Endodermal cell (in vitro differentiated cells): ENCODE data around the gene SLC25A53. TPM values are rescaled to one million over a fixed set of nuclear protein-coding genes. Genes with fewer than 3 reads are reported as not detected.

Source experiments
- DNase-seq: peaks from one replicate; pipeline ENCODE4 v3.0.0-alpha.2; 2017
- H3K27ac ChIP-seq: 2 replicates; pipeline ENCODE4 v1.5.1; 2013; ENCODE audit warnings: mild to moderate bottlenecking, low read depth, low read length, moderate library complexity
- H3K27me3 ChIP-seq: 2 replicates; pipeline ENCODE4 v1.6.1; 2013; ENCODE audit warnings: mild to moderate bottlenecking, low read length, moderate library complexity; ENCODE audit not compliant: insufficient read depth, control insufficient read depth, poor library complexity, severe bottlenecking
- H3K36me3 ChIP-seq: 2 replicates; pipeline ENCODE4 v1.7.0; 2013; ENCODE audit warnings: mild to moderate bottlenecking, low read length, moderate library complexity; ENCODE audit not compliant: control insufficient read depth, insufficient read depth
- H3K4me1 ChIP-seq: one replicate; pipeline ENCODE4 v1.7.0; 2013; ENCODE audit warnings: low read length; ENCODE audit not compliant: control insufficient read depth, insufficient read depth
- H3K4me3 ChIP-seq: 2 replicates; pipeline ENCODE4 v1.5.1; 2013; ENCODE audit warnings: mild to moderate bottlenecking, low read length, moderate library complexity
- H3K9ac ChIP-seq: 2 replicates; pipeline ENCODE4 v1.6.1; 2013; ENCODE audit warnings: mild to moderate bottlenecking, low read length, moderate library complexity; ENCODE audit not compliant: poor library complexity, severe bottlenecking; ENCODE audit errors: extremely low read depth
- H3K9me3 ChIP-seq: 2 replicates; pipeline ENCODE4 v1.6.1; 2013; ENCODE audit warnings: mild to moderate bottlenecking, low read length, moderate library complexity; ENCODE audit not compliant: control insufficient read depth
- H3K27ac Mint-ChIP-seq: 2 replicates; pipeline ENCODE4 v1.8.0; 2020; ENCODE audit warnings: mixed read lengths
- H3K27me3 Mint-ChIP-seq: 2 replicates; pipeline ENCODE4 v1.8.0; 2021; ENCODE audit warnings: mild to moderate bottlenecking, mixed read lengths; ENCODE audit not compliant: insufficient read depth
- H3K36me3 Mint-ChIP-seq: 2 replicates; pipeline ENCODE4 v1.8.0; 2020; ENCODE audit warnings: low read depth, mixed read lengths
- H3K4me1 Mint-ChIP-seq: 2 replicates; pipeline ENCODE4 v1.8.0; 2020; ENCODE audit warnings: mixed read lengths
- H3K4me3 Mint-ChIP-seq: 2 replicates; pipeline ENCODE4 v1.8.0; 2020; ENCODE audit warnings: mild to moderate bottlenecking, moderate library complexity, mixed read lengths
- H3K9me3 Mint-ChIP-seq: 2 replicates; pipeline ENCODE4 v1.8.0; 2020; ENCODE audit warnings: mild to moderate bottlenecking, mixed read lengths
- WGBS, 2 experiments: methylation state at CpG; one replicate each; pipeline versions ENCODE4 v1.1.5 to v1.1.7; 2013; ENCODE audit warnings: missing lambda C conversion rate in 2 of 2, mixed read lengths in 1 of 2; ENCODE audit not compliant: insufficient coverage in 1 of 2, insufficient read length in 1 of 2; 5-methylcytosine and 5-hydroxymethylcytosine counted together
- total RNA-seq, 2 donors: library from RNA; stranded (reverse); fragmentation: NEBNext Ultra II Directional in 1 of 2; extraction: Animal tissue kit (Norgen Biotek cat#: 25700) in 1 of 2; gene quantifications; 2 replicates in 1 of 2; 3 replicates in 1 of 2; pipeline ENCODE4 v1.2.1, GENCODE V29; 2021
- TF ChIP-seq, protein P1 (sequence below): fragments of 200-600 bp; sonication (generic); conservative IDR thresholded peaks from 2 replicates; pipeline ENCODE4 v1.5.0; 2021; ENCODE audit warnings: antibody characterized with exemption, mild to moderate bottlenecking

SLC25A53 gene
- total RNA-seq, 2 donors from 2014 or later, result 2.0 to 4.4 TPM

- Mint-ChIP-seq H3K9me3 (peaks cover 42% of the 10 kb centered on the region), H3K4me3 (no peak overlapping the region), H3K27me3 (peaks cover 10% of the 10 kb centered on the region), H3K36me3 (no peaks in the 10 kb centered on the region), H3K4me1 (no peaks in the 10 kb centered on the region), H3K27ac (no peak overlapping the region)
- H3K4me3 ChIP-seq, result no peak overlapping the region
- no peaks in the 10 kb centered on the region for H3K36me3 ChIP-seq
- H3K27ac ChIP-seq, result no peak overlapping the region
- H3K4me1 ChIP-seq, result no peaks in the 10 kb centered on the region
- H3K9ac ChIP-seq, result no peak overlapping the region
- H3K27me3 ChIP-seq, result no peaks in the 10 kb centered on the region
- H3K9me3 ChIP-seq, result no peaks in the 10 kb centered on the region
- TF ChIP-seq, protein P1, sequence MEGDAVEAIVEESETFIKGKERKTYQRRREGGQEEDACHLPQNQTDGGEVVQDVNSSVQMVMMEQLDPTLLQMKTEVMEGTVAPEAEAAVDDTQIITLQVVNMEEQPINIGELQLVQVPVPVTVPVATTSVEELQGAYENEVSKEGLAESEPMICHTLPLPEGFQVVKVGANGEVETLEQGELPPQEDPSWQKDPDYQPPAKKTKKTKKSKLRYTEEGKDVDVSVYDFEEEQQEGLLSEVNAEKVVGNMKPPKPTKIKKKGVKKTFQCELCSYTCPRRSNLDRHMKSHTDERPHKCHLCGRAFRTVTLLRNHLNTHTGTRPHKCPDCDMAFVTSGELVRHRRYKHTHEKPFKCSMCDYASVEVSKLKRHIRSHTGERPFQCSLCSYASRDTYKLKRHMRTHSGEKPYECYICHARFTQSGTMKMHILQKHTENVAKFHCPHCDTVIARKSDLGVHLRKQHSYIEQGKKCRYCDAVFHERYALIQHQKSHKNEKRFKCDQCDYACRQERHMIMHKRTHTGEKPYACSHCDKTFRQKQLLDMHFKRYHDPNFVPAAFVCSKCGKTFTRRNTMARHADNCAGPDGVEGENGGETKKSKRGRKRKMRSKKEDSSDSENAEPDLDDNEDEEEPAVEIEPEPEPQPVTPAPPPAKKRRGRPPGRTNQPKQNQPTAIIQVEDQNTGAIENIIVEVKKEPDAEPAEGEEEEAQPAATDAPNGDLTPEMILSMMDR, result no peak
- WGBS, 2 experiments, result 84% methylated on average over 1 of the region's 1 CpG; no CpG with 5 or more reads in 1 of the 2 experiments
- no peak for DNase-seq
Observed at GRCh38 chrX:104135677-104136076, 21.1 kb downstream of the SLC25A53 start.

GRCh38 chrX:104134583-104135261 lies 22.1 kb downstream of the SLC25A53 start:
- Mint-ChIP-seq H3K36me3 (no peaks in the 10 kb centered on the region), H3K9me3 (peaks cover 38% of the 10 kb centered on the region), H3K4me1 (no peaks in the 10 kb centered on the region), H3K27ac (no peak overlapping the region), H3K4me3 (no peak overlapping the region), H3K27me3 (peaks cover 10% of the 10 kb centered on the region)
- no peak overlapping the region for H3K27ac ChIP-seq
- WGBS, 2 experiments, result 89% methylated on average over 1 to 5 of the region's 5 CpGs
- no peaks in the 10 kb centered on the region for H3K36me3 ChIP-seq
- DNase-seq, result no peak
- no peak overlapping the region for H3K9ac ChIP-seq
- TF ChIP-seq, protein P1, result no peak
- H3K9me3 ChIP-seq, result no peaks in the 10 kb centered on the region
- no peaks in the 10 kb centered on the region for H3K27me3 ChIP-seq
- H3K4me1 ChIP-seq, result no peaks in the 10 kb centered on the region
- no peak overlapping the region for H3K4me3 ChIP-seq

- no peak overlapping the region for H3K4me3 ChIP-seq
- no peaks in the 10 kb centered on the region for H3K4me1 ChIP-seq
- H3K9ac ChIP-seq, result no peak overlapping the region
- H3K36me3 ChIP-seq, result no peaks in the 10 kb centered on the region
- H3K4me1 Mint-ChIP-seq, result no peaks in the 10 kb centered on the region
- H3K36me3 Mint-ChIP-seq, result no peaks in the 10 kb centered on the region
- H3K27ac Mint-ChIP-seq, result no peak overlapping the region
- no peaks in the 10 kb centered on the region for H3K9me3 ChIP-seq
- WGBS, 2 experiments, result 90% methylated on average over 6 of the region's 6 CpGs; no CpG with 5 or more reads in 1 of the 2 experiments
- H3K9me3 Mint-ChIP-seq, result peaks cover 28% of the 10 kb centered on the region
- TF ChIP-seq, protein P1, result no peak
- DNase-seq, result no peak
- H3K4me3 Mint-ChIP-seq, result no peak overlapping the region
- no peaks in the 10 kb centered on the region for H3K27me3 ChIP-seq
- no peak overlapping the region for H3K27ac ChIP-seq
- H3K27me3 Mint-ChIP-seq, result peaks cover 10% of the 10 kb centered on the region
Observed at GRCh38 chrX:104130808-104131207, 26.0 kb downstream of the SLC25A53 start.
